NT2/D1 (cell line): ENCODE results near the gene DRAXIN.

Experiments used
- YY1 ChIP-seq: IDR thresholded peaks from 2 replicates; pipeline ENCODE4 v1.6.1; 2011; ENCODE audit not compliant: insufficient read length, insufficient read depth
- ZNF274 ChIP-seq: IDR thresholded peaks from 2 replicates; pipeline ENCODE4 v1.6.1; 2011; ENCODE audit warnings: mild to moderate bottlenecking, low read depth, low read length

GRCh38 chr1:11744287-11744686 is 52.8 kb downstream of the DRAXIN start:
- TF ChIP-seq ZNF274 (no peak), YY1 (no peak)
